ENCODE results near the gene ANKRD6. TPM values are rescaled to one million over a fixed set of nuclear protein-coding genes. Genes with fewer than 3 reads are reported as not detected.
"Not testable (repeated sequence)": the region's sequence is repeated elsewhere in the genome, so short reads cannot be mapped to it uniquely, and the experiment has no call there.

Gene ANKRD6
- total and polyA plus RNA-seq, 8 donors: 14.1 to 50.7 (median 37.2) TPM

DNA sequence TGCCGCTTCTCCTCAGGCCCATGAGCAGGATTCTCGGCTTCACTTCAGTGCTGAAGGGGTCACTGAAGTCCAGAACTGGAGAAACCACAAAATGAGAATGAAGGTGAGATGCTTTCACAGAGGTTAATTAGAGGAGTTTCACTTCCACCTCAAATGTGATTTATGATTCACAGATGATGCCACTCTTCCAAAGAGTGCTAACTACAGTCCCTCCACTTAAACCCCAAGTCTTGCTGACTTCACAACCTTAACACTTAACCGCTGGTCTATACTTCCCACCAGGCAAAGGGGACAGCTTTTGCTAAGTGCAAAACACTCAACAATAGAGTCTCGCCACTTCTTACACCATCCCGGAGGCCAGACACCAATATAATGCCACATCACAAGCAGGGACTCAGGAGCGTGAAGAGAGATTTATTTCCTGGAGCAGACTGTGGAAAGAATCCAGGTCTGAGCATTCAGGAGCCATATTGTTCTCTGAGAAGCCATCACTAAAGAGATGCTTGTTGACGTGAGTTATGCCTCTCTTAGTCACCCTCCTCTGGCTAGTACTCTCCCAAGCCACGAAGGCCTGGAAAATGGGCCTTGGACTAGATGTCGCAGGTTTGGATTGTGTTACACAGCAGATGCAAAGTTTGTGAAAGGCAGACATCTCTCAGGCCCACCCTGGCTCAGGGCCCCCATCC, 45.3 kb upstream of the ANKRD6 start:
- DNase-seq: no peak
- H3K4me3 ChIP-seq: no peak overlapping the region
- intact Hi-C loops (cut with DNase I): no loop called here

DNA sequence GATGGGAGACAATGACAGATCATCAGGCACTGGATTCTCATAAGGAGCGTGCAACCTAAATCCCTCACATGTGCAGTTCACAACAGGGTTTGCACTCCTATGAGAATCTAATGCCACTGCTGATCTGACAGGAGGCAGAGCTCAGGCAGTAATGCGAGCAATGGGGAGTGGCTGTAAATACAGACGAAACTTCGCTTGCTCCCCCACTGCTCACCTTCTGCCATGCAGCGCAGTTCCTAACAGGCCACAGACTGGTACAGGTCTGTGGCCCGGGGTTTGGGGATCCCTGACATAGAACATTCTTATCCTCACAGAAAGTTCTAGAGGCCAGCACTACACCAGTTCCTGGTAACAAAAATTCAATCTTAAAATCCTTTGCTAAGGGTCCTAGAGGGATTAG, 44.1 kb upstream of the ANKRD6 start:
- Histone ChIP-seq H3K36me3 (no peaks in the 10 kb centered on the region), H3K4me1 (peaks cover 0 to 7% of the 10 kb centered on the region in 2 donors), H3K9me3 (no peaks in the 10 kb centered on the region), H3K27me3 (no peaks in the 10 kb centered on the region), H3K27ac (no peak overlapping the region), H3K4me3 (no peak overlapping the region)
- ATAC-seq (no peak), DNase-seq (no peak)
- TF ChIP-seq, protein P1, sequence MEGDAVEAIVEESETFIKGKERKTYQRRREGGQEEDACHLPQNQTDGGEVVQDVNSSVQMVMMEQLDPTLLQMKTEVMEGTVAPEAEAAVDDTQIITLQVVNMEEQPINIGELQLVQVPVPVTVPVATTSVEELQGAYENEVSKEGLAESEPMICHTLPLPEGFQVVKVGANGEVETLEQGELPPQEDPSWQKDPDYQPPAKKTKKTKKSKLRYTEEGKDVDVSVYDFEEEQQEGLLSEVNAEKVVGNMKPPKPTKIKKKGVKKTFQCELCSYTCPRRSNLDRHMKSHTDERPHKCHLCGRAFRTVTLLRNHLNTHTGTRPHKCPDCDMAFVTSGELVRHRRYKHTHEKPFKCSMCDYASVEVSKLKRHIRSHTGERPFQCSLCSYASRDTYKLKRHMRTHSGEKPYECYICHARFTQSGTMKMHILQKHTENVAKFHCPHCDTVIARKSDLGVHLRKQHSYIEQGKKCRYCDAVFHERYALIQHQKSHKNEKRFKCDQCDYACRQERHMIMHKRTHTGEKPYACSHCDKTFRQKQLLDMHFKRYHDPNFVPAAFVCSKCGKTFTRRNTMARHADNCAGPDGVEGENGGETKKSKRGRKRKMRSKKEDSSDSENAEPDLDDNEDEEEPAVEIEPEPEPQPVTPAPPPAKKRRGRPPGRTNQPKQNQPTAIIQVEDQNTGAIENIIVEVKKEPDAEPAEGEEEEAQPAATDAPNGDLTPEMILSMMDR (IDR thresholded peaks at IDR 0.05): no peak
- intact Hi-C loops (cut with DNase I): no loop called here

More for the DNA sequence above, 45.3 kb upstream of the ANKRD6 start:
- TF ChIP-seq, protein P1 (IDR thresholded peaks at IDR 0.05): no peak
- no peaks in the 10 kb centered on the region for H3K9me3 ChIP-seq
- ATAC-seq: no peak
- H3K27ac ChIP-seq: no peak overlapping the region
- H3K27me3 ChIP-seq: no peaks in the 10 kb centered on the region
- H3K4me1 ChIP-seq: peaks cover 0 to 7% of the 10 kb centered on the region in 2 donors
- no peaks in the 10 kb centered on the region for H3K36me3 ChIP-seq

DNA sequence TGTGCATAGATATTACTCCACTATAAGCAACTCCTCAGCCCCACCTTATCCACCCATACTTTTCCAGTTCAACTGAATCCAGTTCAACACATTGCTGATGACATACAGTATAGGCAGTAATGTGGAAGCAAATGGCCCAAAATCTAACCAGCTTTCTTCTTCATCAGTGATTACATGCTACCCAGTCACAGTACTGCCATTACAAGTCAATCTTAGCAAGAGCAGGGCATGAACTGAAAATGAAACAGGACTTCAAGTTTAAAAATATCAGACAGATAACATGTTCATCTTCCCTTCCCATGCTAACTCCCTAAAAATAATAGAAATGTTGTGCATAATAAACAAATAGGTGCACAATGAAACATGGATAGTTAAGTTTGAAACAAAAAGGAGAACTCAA, 40.1 kb upstream of the ANKRD6 start:
- TF ChIP-seq, protein P1 (IDR thresholded peaks at IDR 0.05): no peak
- no peak for DNase-seq
- intact Hi-C loops (cut with DNase I): no loop called here
- H3K27ac ChIP-seq: no peak overlapping the region
- H3K36me3 ChIP-seq: no peaks in the 10 kb centered on the region
- no peak for ATAC-seq
- H3K4me1 ChIP-seq: peaks cover 0 to under 1% of the 10 kb centered on the region in 2 donors
- no peaks in the 10 kb centered on the region for H3K9me3 ChIP-seq
- H3K27me3 ChIP-seq: no peaks in the 10 kb centered on the region
- H3K4me3 ChIP-seq: no peak overlapping the region

DNA sequence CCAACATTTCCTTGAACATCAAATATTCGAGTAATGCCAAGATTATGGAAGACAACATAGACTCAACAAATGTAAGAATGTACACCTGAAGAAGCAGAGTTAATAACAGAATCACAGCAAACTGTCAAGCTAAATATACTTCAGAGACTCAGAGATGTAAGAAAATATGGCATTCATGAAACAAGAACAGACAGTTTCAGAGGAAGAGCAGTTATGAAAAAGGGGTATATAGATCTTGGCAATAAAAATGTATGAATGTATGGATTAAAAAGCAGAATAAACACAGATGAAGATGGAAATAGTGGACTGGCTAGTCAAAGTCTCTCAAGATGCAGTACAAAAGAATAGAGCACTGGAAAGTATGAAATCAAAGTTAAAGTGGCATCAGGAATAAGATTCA, 39.3 kb upstream of the ANKRD6 start:
- Histone ChIP-seq H3K9me3 (no peaks in the 10 kb centered on the region), H3K4me1 (peaks cover 0 to 4% of the 10 kb centered on the region in 2 donors), H3K36me3 (no peaks in the 10 kb centered on the region), H3K27me3 (no peaks in the 10 kb centered on the region), H3K27ac (no peak overlapping the region), H3K4me3 (no peak overlapping the region)
- TF ChIP-seq, protein P1 (IDR thresholded peaks at IDR 0.05): no peak
- no peak for DNase-seq
- no peak for ATAC-seq
- intact Hi-C loops (cut with DNase I): no loop called here

DNA sequence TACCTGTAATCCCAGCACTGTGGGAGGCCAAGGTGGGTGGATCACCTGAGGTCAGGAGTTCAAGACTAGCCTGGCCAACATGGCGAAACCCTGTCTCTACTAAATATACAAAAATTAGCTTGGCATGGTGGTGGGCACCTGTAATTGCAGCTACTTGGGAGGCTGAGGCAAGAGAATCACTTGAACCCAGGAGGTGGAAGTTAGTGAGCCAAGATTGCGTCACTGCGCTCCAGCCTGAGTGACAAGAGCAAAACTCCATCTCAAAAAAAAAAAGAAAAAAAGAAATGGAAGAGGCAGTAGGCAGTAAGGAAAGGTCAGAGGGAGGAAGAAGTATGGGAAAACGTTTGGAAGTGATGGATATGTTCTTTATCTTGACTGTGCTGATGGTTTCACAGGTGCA, 35.1 kb upstream of the ANKRD6 start:
- H3K4me3 ChIP-seq; DNase-seq; H3K27ac ChIP-seq; ATAC-seq; H3K27me3 ChIP-seq; H3K9me3 ChIP-seq; intact Hi-C loops (cut with DNase I); H3K36me3 ChIP-seq: not testable (repeated sequence)
- H3K4me1 ChIP-seq: peaks cover 0 to 19% of the 10 kb centered on the region in 2 donors
